Measurements from ENCODE around the gene JMJD1C. TPM values are rescaled to one million over a fixed set of nuclear protein-coding genes. Genes with fewer than 3 reads are reported as not detected.

JMJD1C gene
- total and polyA plus RNA-seq, 12 donors: 14.4 to 70.4 (median 39.2) TPM

GRCh38 chr10:63145782-63146181 lies 320.0 kb downstream of the JMJD1C start:
- no peaks in the 10 kb centered on the region for H3K9me3 ChIP-seq
- peaks cover 0 to 40% (median 18%) of the 10 kb centered on the region in 9 donors for H3K4me1 ChIP-seq
- no peak for TF ChIP-seq CTCF (IDR thresholded peaks at IDR 0.05)
- DNase-seq: no peak
- ATAC-seq: no peak
- intact Hi-C loops (cut with DNase I): loop anchor here in 1 of 10 donors (10.0 kb wide), 1 partner anchor 331 kb away; the partner anchor contains the start of gene EGR2
- no peak overlapping the region for H3K27ac ChIP-seq
- H3K4me3 ChIP-seq: no peak overlapping the region
- H3K36me3 ChIP-seq: peaks cover 0 to 39% (median 0%) of the 10 kb centered on the region in 9 donors
- H3K27me3 ChIP-seq: no peaks in the 10 kb centered on the region

GRCh38 chr10:63143987-63144386 lies 321.8 kb downstream of the JMJD1C start:
- DNase-seq (no peak), ATAC-seq (no peak)
- Histone ChIP-seq H3K27me3 (no peaks in the 10 kb centered on the region), H3K9me3 (no peaks in the 10 kb centered on the region), H3K4me3 (no peak overlapping the region), H3K4me1 (peaks cover 0 to 46% (median 18%) of the 10 kb centered on the region in 9 donors), H3K36me3 (peaks cover 0 to 46% (median 0%) of the 10 kb centered on the region in 9 donors), H3K27ac (no peak overlapping the region)
- 81 to 91% methylated on average over 5 of the region's 5 CpGs for WGBS, 2 donors
- intact Hi-C loops (cut with DNase I): loop anchor here in 1 of 10 donors (10.0 kb wide), 1 partner anchor 329 kb away; the partner anchor contains the start of gene EGR2
- TF ChIP-seq CTCF (IDR thresholded peaks at IDR 0.05): no peak

- no peaks in the 10 kb centered on the region for H3K9me3 ChIP-seq
- DNase-seq (no peak), ATAC-seq (no peak)
- H3K4me3 ChIP-seq: no peak overlapping the region
- H3K4me1 ChIP-seq: peaks cover 0 to 56% (median 23%) of the 10 kb centered on the region in 9 donors
- peaks cover 0 to 28% (median 0%) of the 10 kb centered on the region in 9 donors for H3K36me3 ChIP-seq
- WGBS, 2 donors: 93 to 98% methylated on average over 6 of the region's 6 CpGs
- TF ChIP-seq CTCF (IDR thresholded peaks at IDR 0.05): no peak
- no peak overlapping the region for H3K27ac ChIP-seq
- intact Hi-C loops (cut with DNase I): loop anchor here in 1 of 10 donors (10.0 kb wide), 1 partner anchor 327 kb away; the partner anchor contains the start of gene EGR2
- no peaks in the 10 kb centered on the region for H3K27me3 ChIP-seq
Observed at GRCh38 chr10:63142136-63142535, 323.6 kb downstream of the JMJD1C start.

DNA sequence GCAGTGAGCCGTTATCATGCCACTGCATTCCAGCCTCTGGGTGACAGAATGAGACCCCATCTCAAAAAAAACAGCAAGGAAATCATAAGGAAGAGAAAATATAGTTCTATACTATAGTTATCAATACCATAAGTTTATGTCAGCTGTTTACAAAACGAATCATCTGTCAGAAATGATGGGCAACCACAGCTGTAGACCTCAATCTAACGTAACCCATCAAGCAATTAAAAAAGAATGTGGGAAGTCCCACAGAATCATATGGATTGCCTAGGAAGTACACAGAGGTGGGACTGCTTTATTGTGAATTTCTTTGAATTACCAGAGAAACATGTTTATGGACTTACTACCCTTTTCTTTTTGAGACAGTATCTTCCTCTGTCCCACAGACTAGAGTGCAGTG lies 325.7 kb downstream of the JMJD1C start:
- ATAC-seq (no peak), DNase-seq (no peak)
- intact Hi-C loops (cut with DNase I): loop anchor here in 1 of 10 donors (10.0 kb wide), 1 partner anchor 325 kb away; the partner anchor contains the start of gene EGR2
- Histone ChIP-seq H3K4me1 (peaks cover 0 to 60% (median 25%) of the 10 kb centered on the region in 9 donors), H3K4me3 (no peak overlapping the region), H3K27ac (no peak overlapping the region), H3K9me3 (no peaks in the 10 kb centered on the region), H3K36me3 (peaks cover 0 to 24% (median 0%) of the 10 kb centered on the region in 9 donors), H3K27me3 (no peaks in the 10 kb centered on the region)
- WGBS, 2 donors: 85 to 86% methylated on average over 3 of the region's 3 CpGs
- TF ChIP-seq CTCF (IDR thresholded peaks at IDR 0.05): no peak

Measured in heart right ventricle (tissue), 16 donors.